GM19193 (cell line): ENCODE measurements around the gene RIMS3.
A peak's percentile ranks its signal among the peaks of the same experiment; 100 is the strongest.

Experiments used
- POLR2A ChIP-seq: IDR thresholded peaks from 4 replicates; pipeline ENCODE4 v1.6.1; 2011; ENCODE audit not compliant: insufficient read depth, insufficient read length; ENCODE audit errors: extremely low read depth

RIMS3 gene

GRCh38 chr1:40697436-40697835 is 32.0 kb upstream of the RIMS3 start:
- TF ChIP-seq POLR2A, result no peak

DNA sequence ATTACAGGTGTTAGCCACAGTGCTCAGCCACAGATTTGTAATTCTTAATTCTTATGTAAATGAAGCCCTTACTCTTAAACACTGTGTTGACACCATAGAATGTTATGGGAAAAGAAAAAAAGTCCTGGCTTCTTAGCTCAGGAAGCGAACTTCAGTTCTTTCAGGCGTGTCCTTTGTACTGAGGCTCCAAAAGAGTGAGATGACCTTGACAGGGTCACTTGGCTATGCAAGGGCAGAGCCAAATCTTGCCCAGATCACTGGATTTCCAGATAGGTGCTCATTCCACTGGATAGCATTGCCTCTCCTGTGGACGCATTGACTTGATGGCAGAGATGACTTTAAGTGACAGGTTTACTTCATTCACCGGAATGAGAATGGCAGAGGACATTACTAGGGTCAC is 30.8 kb upstream of the RIMS3 start:
- no peak for TF ChIP-seq POLR2A

DNA sequence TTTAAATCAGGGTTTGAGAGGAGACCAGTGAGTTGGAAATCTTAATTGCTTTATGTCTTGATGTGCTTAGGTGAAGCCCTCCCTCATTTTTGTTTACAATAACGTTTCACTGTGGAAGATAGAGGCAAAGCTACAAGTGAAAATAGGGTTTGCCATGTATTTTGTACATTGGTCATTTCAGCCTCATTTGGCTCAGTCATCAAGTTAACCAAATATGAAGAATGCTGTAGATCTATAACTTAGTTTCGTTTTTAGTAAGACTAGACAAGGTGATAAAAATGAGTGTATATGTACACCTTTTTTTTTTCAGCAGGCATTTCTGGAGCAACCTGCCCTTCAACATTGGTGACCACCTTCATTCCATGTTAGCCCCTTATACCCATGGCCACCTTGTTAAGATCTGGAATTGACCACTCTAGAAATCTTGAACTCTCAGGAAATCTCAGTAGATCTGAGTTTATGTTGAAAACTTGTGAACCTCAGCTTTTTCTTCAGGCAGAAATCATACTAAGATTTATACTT is 28.9 kb upstream of the RIMS3 start:
- TF ChIP-seq POLR2A, result no peak

- no peak for TF ChIP-seq POLR2A
Observed at GRCh38 chr1:40693425-40693824, 27.9 kb upstream of the RIMS3 start.

GRCh38 chr1:40692429-40692895 is 27.0 kb upstream of the RIMS3 start:
- TF ChIP-seq POLR2A, result no peak

GRCh38 chr1:40691538-40692428 is 26.3 kb upstream of the RIMS3 start, which contains the start of gene NFYC:
NFYC (plus strand) TSS chr1:40691704; CDS start chr1:40738844, 47,140 bp downstream.
- TF ChIP-seq POLR2A, result peak; percentile 90

GRCh38 chr1:40690771-40691537 is 25.5 kb upstream of the RIMS3 start:
- no peak for TF ChIP-seq POLR2A

GRCh38 chr1:40689737-40690136 is 24.3 kb upstream of the RIMS3 start:
- no peak for TF ChIP-seq POLR2A

DNA sequence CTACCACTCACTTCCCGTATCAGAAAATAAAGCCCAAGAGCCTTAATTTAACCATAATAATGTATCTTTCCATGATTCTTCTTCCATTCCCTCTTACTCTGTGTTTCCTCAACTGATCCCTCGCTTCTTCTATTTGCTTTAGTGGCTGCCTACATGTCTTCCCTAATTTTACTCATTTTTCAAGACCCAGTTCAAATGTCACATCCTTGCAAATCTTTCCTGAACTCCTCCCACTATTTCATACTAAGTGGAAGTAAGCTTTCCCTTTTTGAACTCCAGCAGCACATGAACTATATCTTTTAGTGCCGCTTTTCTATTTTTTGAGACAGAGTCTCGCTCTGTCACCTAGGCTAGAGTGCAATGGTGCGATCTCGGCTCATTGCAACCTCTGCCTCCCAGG is 22.2 kb upstream of the RIMS3 start:
- no peak for TF ChIP-seq POLR2A

- TF ChIP-seq POLR2A, result no peak
Observed at GRCh38 chr1:40687059-40687458, 21.6 kb upstream of the RIMS3 start.

- no peak for TF ChIP-seq POLR2A
Observed at GRCh38 chr1:40684669-40685068, 19.2 kb upstream of the RIMS3 start.

DNA sequence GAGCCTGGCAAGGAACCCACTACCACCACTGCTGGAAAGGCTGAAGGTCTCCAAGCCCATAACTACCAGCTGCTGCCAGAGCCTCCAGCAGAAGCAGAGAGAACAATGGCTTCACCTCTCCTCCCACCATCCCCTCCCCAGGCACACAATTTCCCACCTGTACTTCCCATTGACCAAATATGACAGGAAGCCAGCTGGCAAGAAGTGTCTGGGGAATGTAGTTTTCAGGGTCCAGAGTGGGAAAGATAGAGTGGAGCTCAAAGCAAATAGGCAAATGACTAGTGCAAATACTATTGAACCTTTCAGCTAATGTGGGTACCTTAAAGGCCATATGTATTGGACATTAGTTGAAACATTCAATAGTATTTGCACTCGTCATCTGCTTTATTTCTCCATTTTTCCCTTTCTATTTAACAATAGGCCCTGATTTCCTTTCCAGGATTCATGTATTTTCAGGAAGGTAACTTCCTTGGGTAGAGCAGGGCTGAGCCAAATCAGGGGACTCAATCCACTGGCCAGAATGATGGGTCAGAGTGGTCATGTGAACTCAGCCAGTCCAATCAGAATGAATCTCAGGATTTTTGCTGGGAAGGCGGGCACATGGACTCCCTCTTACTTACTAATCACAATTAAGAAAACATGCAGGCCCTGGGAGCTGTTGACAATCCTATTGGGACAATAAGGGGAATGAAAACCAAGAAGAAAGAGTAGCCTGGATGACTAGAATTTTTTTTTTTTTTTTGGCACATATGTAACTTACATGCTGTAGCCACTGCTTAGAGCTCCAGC is 13.9 kb upstream of the RIMS3 start:
- no peak for TF ChIP-seq POLR2A

DNA sequence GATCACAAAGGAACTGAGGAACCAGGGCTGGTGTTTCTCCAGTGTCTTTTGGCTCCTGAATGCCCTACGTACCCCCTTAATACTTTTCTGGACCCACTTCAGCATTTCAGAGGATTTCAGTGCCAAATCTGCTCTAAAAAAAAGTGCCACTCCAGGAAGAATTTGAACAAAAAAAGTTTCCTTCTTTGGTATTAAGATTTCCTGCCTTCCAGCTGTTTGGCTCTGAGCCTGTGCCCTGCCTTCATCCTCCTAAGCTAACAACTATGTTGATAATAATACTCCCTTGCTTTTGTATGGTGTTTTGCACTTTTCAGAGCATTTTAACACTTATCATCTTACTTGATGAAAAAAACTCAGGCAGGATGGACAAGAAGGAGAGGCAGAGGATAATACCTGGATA is 11.0 kb upstream of the RIMS3 start:
- no peak for TF ChIP-seq POLR2A

DNA sequence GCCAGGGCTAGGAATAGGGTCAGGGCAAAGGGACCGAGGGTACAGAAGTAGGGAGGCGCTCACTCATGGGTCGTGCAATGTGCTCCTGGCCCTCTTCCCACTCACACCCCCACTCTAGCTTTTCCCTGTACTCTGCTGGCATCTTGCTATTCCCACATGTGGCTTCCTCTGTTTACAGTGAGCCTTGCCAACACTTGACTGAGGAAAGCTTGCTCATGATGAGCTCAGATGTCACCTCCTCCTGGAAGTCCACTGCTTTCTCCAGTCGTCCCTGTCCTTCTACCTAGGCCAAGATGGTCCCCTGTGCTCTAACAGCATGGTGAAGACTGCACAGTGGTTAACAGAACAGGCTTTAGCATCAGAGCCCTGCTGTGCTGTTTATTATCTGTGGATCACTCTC is 8.0 kb upstream of the RIMS3 start:
- no peak for TF ChIP-seq POLR2A
